ENCODE results near the gene F2.

- no peak for TF ChIP-seq POLR2A (IDR thresholded peaks at IDR 0.05; ENCODE audit: extremely low read depth, insufficient read length)
- TF ChIP-seq CTCF (IDR thresholded peaks at IDR 0.05; ENCODE audit: low read depth, low read length), result no peak
- no peak for TF ChIP-seq MAX (IDR thresholded peaks at IDR 0.05; ENCODE audit: low read depth, low read length)
Observed at GRCh38 chr11:46760429-46761128, 41.6 kb downstream of the F2 start.
